CD4-positive, alpha-beta T cell (primary cell): Measurements from ENCODE around the gene MRPL52. TPM values are rescaled to one million over a fixed set of nuclear protein-coding genes. Genes with fewer than 3 reads are reported as not detected.

Experiments used
- ATAC-seq: fragments of 200-7000 bp; cut with Tn5 transposase; one replicate; pipeline ENCODE4 v1.10.0; 2022; ENCODE audit warnings: mild to moderate bottlenecking; ENCODE audit not compliant: poor library complexity
- CTCF ChIA-PET: fragments of 350-600 bp; sonication (Branson Sonifier 250); formaldehyde crosslinking; loops from one replicate; lab custom pipeline; 2021; ENCODE audit warnings: antibody characterized with exemption, inconsistent platforms; lab: Charles Lee
- POLR2A ChIA-PET: fragments of 350-600 bp; sonication (Branson Sonifier 250); formaldehyde crosslinking; loops from one replicate; lab custom pipeline; 2021; ENCODE audit warnings: antibody characterized with exemption, inconsistent platforms; lab: Charles Lee
- DNase-seq, 14 experiments: peaks; one replicate each; pipeline ENCODE4 v3.0.0-alpha.2; 2013 to 2020; ENCODE audit warnings: mixed read lengths in 2 of 14
- H3K27ac ChIP-seq, 2 donors: one replicate each; pipeline versions ENCODE4 v1.5.1 to v1.7.0; 2013; ENCODE audit warnings: low read length in 2 of 2, low read depth in 1 of 2, mild to moderate bottlenecking in 1 of 2
- H3K27me3 ChIP-seq, 2 experiments: 1 replicate in 1 of 2; 2 replicates in 1 of 2; pipeline versions ENCODE4 v1.6.1 to v1.7.0; 2013; ENCODE audit warnings: low read length in 2 of 2, control low read depth in 1 of 2, mild to moderate bottlenecking in 1 of 2, moderate library complexity in 1 of 2; ENCODE audit not compliant: insufficient read depth in 2 of 2, control insufficient read depth in 1 of 2
- H3K36me3 ChIP-seq: one replicate; pipeline ENCODE4 v1.6.1; 2013; ENCODE audit warnings: low read length, control low read depth; ENCODE audit not compliant: insufficient read depth
- H3K4me1 ChIP-seq: one replicate; pipeline ENCODE4 v1.6.1; 2013; ENCODE audit warnings: low read length, control low read depth; ENCODE audit not compliant: insufficient read depth
- H3K4me3 ChIP-seq: one replicate; pipeline ENCODE4 v1.5.1; 2013; ENCODE audit warnings: mild to moderate bottlenecking, low read length, moderate library complexity
- H3K9me3 ChIP-seq, 2 experiments: 1 replicate in 1 of 2; 2 replicates in 1 of 2; pipeline versions ENCODE4 v1.6.1 to v1.7.0; 2013; ENCODE audit warnings: low read length in 2 of 2, mild to moderate bottlenecking in 2 of 2, control low read depth in 1 of 2, moderate library complexity in 1 of 2; ENCODE audit not compliant: control insufficient read depth in 1 of 2, insufficient read depth in 1 of 2
- H3K27ac Mint-ChIP-seq: one replicate; pipeline ENCODE4 v1.8.0; 2020; ENCODE audit warnings: mixed read lengths
- H3K27me3 Mint-ChIP-seq: one replicate; pipeline ENCODE4 v1.8.0; 2021; ENCODE audit warnings: mixed read lengths
- H3K36me3 Mint-ChIP-seq: one replicate; pipeline ENCODE4 v1.8.0; 2021; ENCODE audit warnings: low read depth, mixed read lengths
- H3K4me1 Mint-ChIP-seq: one replicate; pipeline ENCODE4 v1.8.0; 2021; ENCODE audit warnings: low read depth, mixed read lengths
- H3K4me3 Mint-ChIP-seq: one replicate; pipeline ENCODE4 v1.8.0; 2020; ENCODE audit warnings: mild to moderate bottlenecking, mixed read lengths
- H3K9me3 Mint-ChIP-seq: one replicate; pipeline ENCODE4 v1.8.0; 2020; ENCODE audit warnings: mixed read lengths
- intact Hi-C, 2 experiments: fragments of 100-400 bp; cut with DNase I in 1 of 2; cut with micrococcal nuclease in 1 of 2; formaldehyde crosslinking; loops; one replicate each; pipeline versions ENCODE4 v1.15.1 to v1.9.0; 2023 to 2025; cut with DNase I, micrococcal nuclease
- total RNA-seq, 174 experiments: library from RNA in 2 of 174; stranded (reverse) in 2 of 174; gene quantifications; one replicate each; pipeline ENCODE4 v1.2.3 and lab custom pipeline; 2021 to 2026
- TF ChIP-seq, protein P1 (sequence below): fragments of 200-600 bp; IDR thresholded peaks from one replicate; pipeline ENCODE4 v1.8.0; 2022; ENCODE audit warnings: antibody characterized with exemption, mild to moderate bottlenecking

The MRPL52 gene
- total RNA-seq, 2 experiments from 2014 or later = 27.6 to 29.4 TPM

- no peak overlapping the region for H3K27ac ChIP-seq
- H3K9me3 Mint-ChIP-seq = no peaks in the 10 kb centered on the region
- intact Hi-C loops = no loop called here
- no peaks in the 10 kb centered on the region for H3K27me3 ChIP-seq
- H3K27me3 Mint-ChIP-seq = no peaks in the 10 kb centered on the region
- peak overlapping the region; percentile 45 for H3K4me3 Mint-ChIP-seq
- peaks cover 33% of the 10 kb centered on the region for H3K4me1 Mint-ChIP-seq
- no peaks in the 10 kb centered on the region for H3K9me3 ChIP-seq
- DNase-seq = no peak
- no peak overlapping the region for H3K27ac Mint-ChIP-seq
- TF ChIP-seq, protein P1, sequence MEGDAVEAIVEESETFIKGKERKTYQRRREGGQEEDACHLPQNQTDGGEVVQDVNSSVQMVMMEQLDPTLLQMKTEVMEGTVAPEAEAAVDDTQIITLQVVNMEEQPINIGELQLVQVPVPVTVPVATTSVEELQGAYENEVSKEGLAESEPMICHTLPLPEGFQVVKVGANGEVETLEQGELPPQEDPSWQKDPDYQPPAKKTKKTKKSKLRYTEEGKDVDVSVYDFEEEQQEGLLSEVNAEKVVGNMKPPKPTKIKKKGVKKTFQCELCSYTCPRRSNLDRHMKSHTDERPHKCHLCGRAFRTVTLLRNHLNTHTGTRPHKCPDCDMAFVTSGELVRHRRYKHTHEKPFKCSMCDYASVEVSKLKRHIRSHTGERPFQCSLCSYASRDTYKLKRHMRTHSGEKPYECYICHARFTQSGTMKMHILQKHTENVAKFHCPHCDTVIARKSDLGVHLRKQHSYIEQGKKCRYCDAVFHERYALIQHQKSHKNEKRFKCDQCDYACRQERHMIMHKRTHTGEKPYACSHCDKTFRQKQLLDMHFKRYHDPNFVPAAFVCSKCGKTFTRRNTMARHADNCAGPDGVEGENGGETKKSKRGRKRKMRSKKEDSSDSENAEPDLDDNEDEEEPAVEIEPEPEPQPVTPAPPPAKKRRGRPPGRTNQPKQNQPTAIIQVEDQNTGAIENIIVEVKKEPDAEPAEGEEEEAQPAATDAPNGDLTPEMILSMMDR = no peak
- no peak overlapping the region for H3K4me3 ChIP-seq
- ATAC-seq = no peak
- peaks cover 69% of the 10 kb centered on the region for H3K36me3 ChIP-seq
- peaks cover 82% of the 10 kb centered on the region for H3K36me3 Mint-ChIP-seq
- POLR2A ChIA-PET = interaction anchor here (2.1 kb wide), 1 partner anchor 13 kb away, joined by 7 read pairs; no protein-coding TSS in a partner anchor
- CTCF ChIA-PET = interaction anchor here (1.2 kb wide), 1 partner anchor 11 kb away, joined by 3 read pairs; no protein-coding TSS in a partner anchor
- H3K4me1 ChIP-seq = peaks cover 43% of the 10 kb centered on the region
Observed at GRCh38 chr14:22875003-22875747, 45.5 kb downstream of the MRPL52 start.

GRCh38 chr14:22875748-22876319 is 46.1 kb downstream of the MRPL52 start:
- H3K4me3 ChIP-seq = no peak overlapping the region
- H3K9me3 ChIP-seq = no peaks in the 10 kb centered on the region
- no peak overlapping the region for H3K27ac ChIP-seq
- Mint-ChIP-seq H3K27me3 (no peaks in the 10 kb centered on the region), H3K36me3 (peaks cover 81% of the 10 kb centered on the region), H3K27ac (peak overlapping the region; percentile 36), H3K4me1 (peaks cover 26% of the 10 kb centered on the region), H3K4me3 (peak overlapping the region; percentile 68), H3K9me3 (no peaks in the 10 kb centered on the region)
- H3K4me1 ChIP-seq = peaks cover 39% of the 10 kb centered on the region
- H3K36me3 ChIP-seq = peaks cover 69% of the 10 kb centered on the region
- CTCF ChIA-PET = interaction anchor here (1.2 kb wide), 1 partner anchor 11 kb away, joined by 3 read pairs; no protein-coding TSS in a partner anchor
- ATAC-seq (no peak), DNase-seq (no peak)
- intact Hi-C loops = no loop called here
- POLR2A ChIA-PET = interaction anchor here (2.1 kb wide), 1 partner anchor 13 kb away, joined by 7 read pairs; no protein-coding TSS in a partner anchor
- TF ChIP-seq, protein P1 = no peak
- no peaks in the 10 kb centered on the region for H3K27me3 ChIP-seq

GRCh38 chr14:22877000-22877501 is 47.4 kb downstream of the MRPL52 start:
- H3K4me1 ChIP-seq = peaks cover 34% of the 10 kb centered on the region
- H3K36me3 ChIP-seq = peaks cover 69% of the 10 kb centered on the region
- peaks cover 74% of the 10 kb centered on the region for H3K36me3 Mint-ChIP-seq
- CTCF ChIA-PET = no interaction called here
- intact Hi-C loops = no loop called here
- H3K4me3 ChIP-seq = no peak overlapping the region
- no peak for DNase-seq
- H3K9me3 ChIP-seq = no peaks in the 10 kb centered on the region
- no peaks in the 10 kb centered on the region for H3K9me3 Mint-ChIP-seq
- H3K27ac Mint-ChIP-seq = no peak overlapping the region
- no peak overlapping the region for H3K27ac ChIP-seq
- H3K4me1 Mint-ChIP-seq = peaks cover 24% of the 10 kb centered on the region
- TF ChIP-seq, protein P1 = no peak
- no peak overlapping the region for H3K4me3 Mint-ChIP-seq
- POLR2A ChIA-PET = interaction anchor here (2.1 kb wide), 1 partner anchor 11 kb away, joined by 7 read pairs; no protein-coding TSS in a partner anchor
- H3K27me3 ChIP-seq = no peaks in the 10 kb centered on the region
- no peak for ATAC-seq
- H3K27me3 Mint-ChIP-seq = no peaks in the 10 kb centered on the region
